NCI-H1930 (cell line): Measurements from ENCODE around the gene CD274.
"Not testable (repeated sequence)": the region's sequence is repeated elsewhere in the genome, so short reads cannot be mapped to it uniquely, and the experiment has no call there.

Source experiments
- DNase-seq, 2 experiments: peaks; one replicate each; lab custom pipeline; 2025; lab: John Stamatoyannopoulos, UW

Gene CD274

GRCh38 chr9:5466766-5467165 lies 16.4 kb downstream of the CD274 start:
- DNase-seq = no peak

GRCh38 chr9:5468850-5469249 lies 18.5 kb downstream of the CD274 start:
- no peak for DNase-seq

GRCh38 chr9:5470122-5470521 lies 19.8 kb downstream of the CD274 start:
- no peak for DNase-seq

GRCh38 chr9:5470816-5471215 lies 20.5 kb downstream of the CD274 start:
- no peak for DNase-seq

GRCh38 chr9:5475611-5476010 lies 25.3 kb downstream of the CD274 start:
- DNase-seq = not testable (repeated sequence)

GRCh38 chr9:5478206-5478605 lies 27.9 kb downstream of the CD274 start:
- DNase-seq = no peak

- DNase-seq = no peak
These were observed 29.8 kb downstream of the CD274 start for GRCh38 chr9:5479994-5480694.

- DNase-seq = no peak
These were observed 30.6 kb downstream of the CD274 start for GRCh38 chr9:5480919-5481318.

- no peak for DNase-seq
These were observed 31.1 kb downstream of the CD274 start for GRCh38 chr9:5481322-5482040.

GRCh38 chr9:5482194-5482593 lies 31.9 kb downstream of the CD274 start:
- DNase-seq = no peak

- DNase-seq = no peak
These were observed 33.0 kb downstream of the CD274 start for GRCh38 chr9:5483306-5483705.

GRCh38 chr9:5485378-5486085 lies 35.2 kb downstream of the CD274 start:
- DNase-seq = no peak

- DNase-seq = no peak
These were observed 36.6 kb downstream of the CD274 start for GRCh38 chr9:5486988-5487387.

GRCh38 chr9:5488221-5489008 lies 38.1 kb downstream of the CD274 start:
- no peak for DNase-seq

- DNase-seq = no peak
These were observed 39.5 kb downstream of the CD274 start for GRCh38 chr9:5489630-5490490.

- no peak for DNase-seq
These were observed 42.8 kb downstream of the CD274 start for GRCh38 chr9:5492965-5493678.

GRCh38 chr9:5493679-5494511 lies 43.6 kb downstream of the CD274 start:
- no peak for DNase-seq

GRCh38 chr9:5494765-5495164 lies 44.4 kb downstream of the CD274 start:
- DNase-seq = not testable (repeated sequence)

GRCh38 chr9:5499157-5499556 lies 48.8 kb downstream of the CD274 start:
- no peak for DNase-seq
